Measurements from ENCODE around the gene LAPTM5.
"Not testable (repeated sequence)": the region's sequence is repeated elsewhere in the genome, so short reads cannot be mapped to it uniquely, and the experiment has no call there.

LAPTM5 gene, protein sequence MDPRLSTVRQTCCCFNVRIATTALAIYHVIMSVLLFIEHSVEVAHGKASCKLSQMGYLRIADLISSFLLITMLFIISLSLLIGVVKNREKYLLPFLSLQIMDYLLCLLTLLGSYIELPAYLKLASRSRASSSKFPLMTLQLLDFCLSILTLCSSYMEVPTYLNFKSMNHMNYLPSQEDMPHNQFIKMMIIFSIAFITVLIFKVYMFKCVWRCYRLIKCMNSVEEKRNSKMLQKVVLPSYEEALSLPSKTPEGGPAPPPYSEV

DNA sequence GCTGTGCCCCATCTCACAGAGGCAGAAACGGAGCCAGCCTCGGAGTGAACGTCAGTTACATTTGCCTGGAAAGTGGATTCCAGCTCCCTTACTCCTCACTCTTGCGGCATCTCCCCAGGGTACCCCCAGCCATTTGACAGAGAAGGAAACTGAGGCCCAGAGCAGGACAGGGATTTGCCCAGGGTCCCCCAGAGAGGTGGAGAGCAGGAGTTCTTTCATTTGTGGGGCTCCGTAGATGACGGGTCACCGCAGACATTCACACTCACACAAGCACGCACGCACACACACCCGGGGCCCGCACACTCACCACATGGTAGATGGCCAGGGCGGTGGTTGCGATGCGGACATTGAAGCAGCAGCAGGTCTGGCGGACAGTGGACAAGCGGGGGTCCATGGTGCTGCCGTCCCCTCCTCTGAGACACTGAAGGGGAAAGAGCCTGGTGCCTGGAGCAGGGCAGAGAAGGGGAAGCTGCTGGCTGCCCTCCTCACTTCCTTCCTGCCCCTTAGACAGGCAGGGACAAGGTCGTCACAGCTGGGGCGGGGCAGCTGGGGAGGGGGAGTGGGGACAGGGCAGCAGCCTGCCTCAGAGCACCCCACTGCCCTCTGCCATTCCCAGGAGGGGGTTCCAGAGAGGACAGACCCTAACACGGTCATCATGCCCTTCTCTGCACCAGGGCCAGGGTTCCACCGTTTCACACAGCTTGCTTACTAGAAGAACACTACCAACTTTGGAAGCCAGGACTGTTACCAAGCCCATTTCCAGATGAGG is at the start of gene LAPTM5:
LAPTM5 (minus strand) TSS at position 423 of the 769 bp plus-strand sequence; CDS start at position 394, 29 bp downstream.
- no peak for DNase-seq

DNA sequence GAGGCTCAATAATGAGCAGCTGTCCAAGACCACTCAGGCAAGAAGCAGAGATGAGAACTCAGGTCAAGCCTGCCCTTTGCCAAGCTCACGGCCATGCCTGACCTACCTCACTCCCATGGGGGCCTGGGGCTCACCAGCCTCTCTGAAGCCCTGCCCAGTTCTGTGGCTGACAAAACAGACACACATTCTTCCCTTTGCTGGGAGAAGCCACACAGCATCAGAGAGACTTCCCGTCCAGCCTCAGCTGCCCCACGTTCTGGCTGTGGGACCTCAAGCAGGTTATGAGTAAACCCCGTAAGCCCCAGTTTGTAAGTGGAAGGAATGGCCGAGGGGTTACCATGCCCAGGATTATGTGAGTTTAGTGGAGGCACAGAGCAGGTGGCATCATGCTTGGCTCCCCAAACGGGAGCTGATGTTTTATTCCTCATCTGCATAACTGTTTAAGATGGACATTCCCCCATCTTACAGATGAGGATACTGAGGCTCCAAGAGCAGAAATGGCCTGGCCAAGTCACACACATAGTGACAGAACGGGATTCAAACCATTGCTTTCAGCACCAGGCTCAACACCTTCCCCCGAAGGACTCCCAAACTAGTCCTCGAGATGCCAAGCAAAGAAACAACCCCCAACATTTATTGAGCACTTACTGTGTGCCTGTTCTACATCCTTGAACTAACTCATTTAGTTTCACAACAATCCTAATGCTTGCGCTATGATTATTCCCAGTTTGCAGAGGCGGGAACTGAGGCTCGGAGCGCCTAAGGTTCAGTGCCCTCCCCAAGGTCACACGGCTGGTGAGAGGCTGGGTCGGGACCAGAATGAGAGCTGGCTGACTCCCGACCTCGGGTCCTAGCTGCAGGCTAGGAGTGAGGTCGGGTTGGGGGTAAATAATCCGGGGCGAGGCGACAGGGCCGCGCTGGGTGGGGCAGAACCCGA is 49.1 kb upstream of the LAPTM5 start:
- no peak for DNase-seq

DNA sequence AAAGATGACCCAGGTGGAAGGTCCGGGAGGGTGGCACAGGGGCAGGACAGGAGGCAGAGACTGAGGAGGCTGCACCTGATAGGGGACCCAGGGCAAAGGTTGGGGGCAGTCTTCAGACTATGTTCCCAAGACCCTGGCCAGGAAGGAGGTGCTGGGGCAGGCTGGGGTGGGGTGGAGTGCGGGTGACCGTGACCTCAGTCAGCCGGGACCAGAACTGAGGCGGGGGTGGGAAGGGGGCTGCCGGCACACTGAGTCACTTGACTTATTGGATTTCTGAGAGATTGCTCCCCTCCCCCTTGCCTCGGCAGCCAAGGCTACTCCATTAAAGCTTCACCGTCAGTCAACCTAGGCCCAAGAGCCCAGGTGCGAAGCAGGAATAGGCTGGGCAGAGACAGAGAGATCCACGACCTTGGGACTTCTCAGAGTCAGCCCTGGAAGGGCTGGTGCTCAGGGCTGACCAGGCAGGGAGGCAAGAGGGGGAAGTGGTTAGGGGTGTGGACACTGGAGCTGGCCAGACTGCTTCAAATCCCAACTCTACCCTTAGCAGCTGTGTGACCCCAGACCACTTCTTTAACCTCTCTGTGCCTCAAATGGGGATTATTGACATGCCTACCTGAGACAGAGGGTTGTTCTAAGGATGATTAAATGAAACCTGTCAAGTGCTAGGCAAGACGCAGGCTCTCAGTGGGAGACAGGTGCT is 47.9 kb upstream of the LAPTM5 start:
- no peak for DNase-seq

DNA sequence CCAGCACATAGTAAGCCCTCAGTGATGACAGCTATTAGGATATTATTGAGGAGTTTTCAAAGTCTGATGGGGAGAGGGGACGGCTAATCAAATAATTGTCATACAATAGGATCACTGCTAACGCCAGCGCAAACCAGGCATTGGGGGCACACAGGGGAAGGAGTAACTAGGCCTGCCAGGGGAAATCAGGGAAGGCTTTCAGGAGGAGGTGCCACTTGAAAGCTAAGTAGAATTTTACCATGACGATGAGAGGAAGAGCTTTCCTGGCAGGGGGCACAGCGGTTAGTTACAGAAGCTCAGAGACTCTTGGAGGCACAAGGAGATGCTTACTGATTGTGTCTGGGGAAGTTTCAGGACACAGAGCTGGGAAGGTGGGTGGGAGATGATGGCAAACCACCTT is 47.2 kb upstream of the LAPTM5 start:
- DNase-seq, result no peak

DNA sequence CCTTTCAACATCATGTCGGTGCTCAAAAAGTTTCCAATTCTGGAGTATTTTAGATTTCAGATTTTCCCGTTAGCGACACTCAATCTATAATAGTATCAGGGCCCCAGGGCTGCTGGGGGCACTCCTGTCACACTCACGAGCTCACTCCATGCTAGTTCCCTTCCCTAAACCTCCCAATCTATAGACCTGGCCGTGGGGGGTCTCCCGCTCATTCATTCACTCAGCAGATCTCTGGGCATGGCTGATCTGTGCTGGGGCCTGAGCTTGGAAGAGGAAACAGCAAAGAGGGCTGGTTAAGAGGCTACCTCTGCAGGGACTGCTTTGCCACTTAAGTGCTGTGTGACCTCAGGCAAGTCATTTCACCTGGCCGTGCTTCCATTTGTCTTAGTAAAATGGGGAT is 46.8 kb upstream of the LAPTM5 start:
- no peak for DNase-seq

DNA sequence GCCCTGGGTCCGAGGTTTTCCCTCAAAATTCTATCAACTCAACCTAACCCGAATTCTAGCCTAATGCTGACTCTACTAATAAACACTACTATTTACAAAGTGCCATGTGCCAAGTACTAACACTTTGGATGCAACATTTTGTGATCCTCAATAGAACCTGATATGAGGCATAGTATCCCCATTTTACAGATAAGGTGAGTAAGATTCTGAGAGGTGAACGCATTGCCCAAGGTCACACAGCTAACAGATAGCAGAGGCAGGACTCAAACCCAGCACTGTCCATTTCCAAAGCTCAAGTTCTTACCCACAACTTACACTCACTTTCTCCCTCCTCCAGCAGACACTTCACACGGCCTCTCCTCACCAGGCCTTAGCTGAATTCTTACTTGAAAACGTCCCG is 46.0 kb upstream of the LAPTM5 start:
- no peak for DNase-seq

DNA sequence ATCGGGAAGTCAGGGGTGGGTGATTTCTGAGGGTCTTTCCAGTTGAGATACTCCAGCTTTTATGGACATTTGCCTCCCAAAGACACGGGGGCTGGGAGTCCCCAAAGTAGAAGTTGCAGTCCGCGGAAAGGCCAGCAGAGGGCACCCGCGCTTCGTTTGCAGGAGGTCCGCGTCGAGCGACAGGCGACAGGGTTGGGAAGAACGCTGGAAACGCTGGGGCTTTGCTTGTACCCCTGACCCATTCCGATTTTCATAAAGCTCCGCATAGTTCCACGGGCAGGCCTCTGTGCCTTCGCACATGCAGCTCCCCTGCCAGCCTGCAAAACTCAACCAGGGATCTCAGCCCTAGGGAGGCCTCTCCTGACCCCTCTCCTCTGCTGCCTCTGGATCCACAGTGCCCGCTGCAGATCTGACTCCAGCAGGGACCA is 44.2 kb upstream of the LAPTM5 start:
- peak; percentile 54 for DNase-seq

DNA sequence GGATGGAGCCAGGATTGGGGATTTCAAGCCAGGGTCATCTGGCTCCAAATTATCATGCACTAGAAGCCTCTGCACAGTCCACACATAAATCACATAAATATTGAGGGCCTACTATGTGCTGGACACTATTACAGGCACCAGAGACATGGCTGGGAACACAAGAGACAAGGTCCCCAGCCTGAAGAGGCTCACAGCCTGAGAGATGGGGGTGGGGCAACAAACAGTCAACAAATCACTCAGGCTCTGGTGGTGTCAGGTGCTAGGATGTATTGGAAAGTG is 41.6 kb upstream of the LAPTM5 start:
- no peak for DNase-seq

DNA sequence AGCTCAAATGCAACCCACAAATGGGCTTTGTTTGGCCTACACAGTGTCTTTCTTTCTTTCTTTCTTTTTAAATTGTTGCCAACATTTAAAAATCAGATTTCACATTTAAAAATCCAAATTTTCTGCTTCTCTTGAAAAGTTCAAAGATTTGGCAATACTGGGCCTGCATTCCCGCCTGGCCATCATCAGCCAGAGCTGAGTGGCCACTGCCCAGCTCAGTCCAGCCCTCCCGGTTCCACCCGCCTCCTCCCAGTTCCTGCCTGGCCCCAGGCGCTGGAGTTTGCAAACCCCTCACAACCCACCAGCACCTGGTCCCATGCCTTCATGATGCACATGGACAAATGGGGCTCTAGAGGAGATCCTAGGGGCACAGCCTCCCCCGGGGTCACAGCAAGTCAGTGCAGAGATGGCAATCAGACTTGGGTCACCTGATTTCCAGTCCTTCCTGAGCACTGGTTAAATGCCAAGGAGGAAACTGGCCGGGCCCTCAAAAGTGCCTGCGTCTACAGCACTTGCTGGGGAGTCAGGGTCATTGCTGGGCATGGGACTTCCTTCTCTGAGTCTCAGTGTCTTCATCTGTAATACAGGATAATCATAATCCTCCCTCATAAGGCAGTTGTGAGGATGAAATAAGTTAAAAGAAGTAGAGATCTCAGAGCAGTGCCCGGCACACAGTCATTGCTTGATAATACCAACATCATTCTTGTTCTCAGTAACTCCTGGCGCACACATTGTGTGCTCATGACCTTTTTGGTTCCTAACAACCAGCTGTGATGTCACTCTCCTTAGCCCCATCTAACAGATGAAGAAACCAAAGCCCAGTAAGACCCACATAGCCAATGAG is 41.0 kb upstream of the LAPTM5 start:
- DNase-seq, result no peak

DNA sequence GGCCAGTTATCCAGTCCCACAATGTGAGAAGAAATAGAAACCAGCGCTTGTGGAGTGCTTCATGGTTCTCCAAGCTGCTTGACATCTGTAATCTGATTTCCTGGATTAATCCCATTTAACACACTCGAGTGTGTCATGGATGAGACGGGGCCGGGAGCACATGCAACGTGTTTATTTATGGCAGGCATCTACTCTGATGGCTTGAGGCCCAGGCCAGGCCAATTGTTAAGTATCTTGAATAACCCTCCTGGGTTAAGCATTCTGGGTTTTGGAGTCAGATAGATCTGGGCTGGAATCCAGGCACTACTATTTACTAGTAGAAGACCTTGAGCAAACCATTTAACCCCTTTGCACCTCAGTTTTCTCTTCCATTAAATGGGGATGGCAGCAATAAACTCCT is 37.5 kb upstream of the LAPTM5 start:
- DNase-seq, result no peak

DNA sequence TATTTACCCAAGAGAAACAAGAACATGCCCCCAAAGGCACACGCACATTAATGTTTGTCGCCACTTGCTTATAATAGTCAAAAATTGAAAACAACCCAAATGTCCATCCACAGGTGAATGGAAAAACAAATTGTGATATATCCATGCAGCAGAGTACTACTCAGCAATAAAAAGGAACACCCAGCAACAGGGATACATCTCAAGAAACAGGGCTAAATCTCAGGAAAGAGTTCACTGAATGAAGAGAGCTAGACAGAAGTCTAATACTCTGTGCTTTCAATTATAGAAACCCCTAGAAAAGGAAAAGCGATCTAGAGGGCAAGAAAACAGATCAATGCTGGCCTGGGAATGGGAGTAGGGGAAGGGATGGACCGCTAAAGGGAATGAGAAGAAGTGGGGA is 36.7 kb upstream of the LAPTM5 start:
- DNase-seq, result no peak

DNA sequence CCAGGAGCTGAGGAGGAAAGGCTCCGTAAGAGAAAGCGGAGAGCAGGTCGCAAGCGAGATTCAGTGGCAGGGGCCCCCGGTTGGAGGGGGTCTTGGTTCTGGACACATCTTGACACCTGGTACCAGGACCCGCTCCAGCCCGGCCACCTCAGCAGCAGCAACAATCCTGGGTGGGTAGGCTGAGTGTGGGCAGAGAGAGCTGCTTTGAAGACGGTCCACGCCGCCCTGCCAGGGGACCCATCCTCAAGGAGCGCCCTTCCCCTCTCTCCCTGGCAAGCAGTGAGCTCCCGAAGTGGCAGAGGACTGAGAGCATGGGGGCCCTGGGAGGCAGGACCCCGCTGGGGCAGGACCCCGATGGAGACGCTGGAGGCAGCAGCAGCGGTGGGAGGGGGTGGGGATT is 35.6 kb upstream of the LAPTM5 start:
- no peak for DNase-seq

DNA sequence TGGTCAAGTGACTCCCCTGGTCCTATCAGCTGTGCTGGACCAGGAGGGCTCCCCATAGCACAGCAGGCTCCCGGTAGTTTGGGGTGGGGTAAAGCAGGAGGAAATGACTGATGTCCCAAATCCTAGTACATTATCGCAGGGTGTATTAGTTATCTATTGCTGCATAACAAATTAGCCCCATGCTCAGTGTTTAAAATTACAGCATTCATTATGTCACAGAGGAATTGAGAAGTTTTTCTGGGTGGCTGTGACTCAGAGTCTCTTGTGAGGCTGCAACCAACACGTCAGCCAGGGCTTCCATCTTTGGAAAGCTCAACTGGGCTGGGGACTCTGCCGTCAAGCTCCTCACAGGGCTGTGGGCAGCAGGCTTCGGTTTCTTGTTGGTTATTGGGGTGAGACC is 34.3 kb upstream of the LAPTM5 start:
- DNase-seq, result no peak

DNA sequence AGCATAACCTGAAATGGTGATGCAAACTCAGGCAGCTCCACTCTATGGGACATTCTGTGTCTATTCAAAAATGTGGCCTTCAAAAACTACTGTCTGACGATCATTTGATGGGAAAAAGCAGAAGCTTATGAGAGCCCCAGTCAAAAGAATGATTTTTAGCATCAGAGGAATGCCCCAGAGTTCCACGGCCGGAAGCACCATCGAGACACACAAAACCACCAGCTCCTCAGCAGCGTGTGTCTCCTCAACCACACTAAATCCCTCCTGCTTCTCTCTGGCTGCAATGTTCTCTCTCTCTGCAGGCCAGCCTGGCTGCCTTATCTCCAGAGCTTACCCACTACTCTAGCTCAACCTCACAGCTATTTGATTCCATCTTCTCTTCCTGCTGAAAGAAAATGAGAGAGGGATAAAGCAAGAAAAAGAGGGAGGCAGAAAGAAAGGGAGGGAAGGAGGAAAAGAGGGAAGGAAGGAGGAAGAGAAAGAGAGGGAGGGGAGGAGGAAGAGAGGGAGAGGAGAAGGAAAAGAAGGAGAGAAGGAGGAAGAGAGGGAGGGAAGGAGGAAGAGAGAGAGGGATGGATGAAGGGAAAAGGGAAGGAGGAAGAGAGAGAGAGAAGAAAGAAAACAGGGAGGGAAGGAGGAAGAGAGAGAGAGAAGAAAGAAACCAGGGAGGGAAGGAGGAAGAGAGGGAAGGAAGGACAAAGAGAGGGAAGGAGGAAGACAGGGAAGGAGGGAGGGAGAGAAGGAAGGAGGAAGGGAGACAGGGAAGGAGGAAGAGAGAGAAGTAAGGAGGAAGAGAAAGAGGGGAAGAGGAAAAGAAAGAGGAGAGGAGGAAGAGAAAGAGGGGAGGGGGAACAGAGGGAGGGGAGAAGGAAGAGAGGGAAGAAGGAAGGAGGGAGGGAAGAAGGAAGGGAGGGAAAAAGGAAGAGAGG is 33.5 kb upstream of the LAPTM5 start:
- DNase-seq, result no peak

DNA sequence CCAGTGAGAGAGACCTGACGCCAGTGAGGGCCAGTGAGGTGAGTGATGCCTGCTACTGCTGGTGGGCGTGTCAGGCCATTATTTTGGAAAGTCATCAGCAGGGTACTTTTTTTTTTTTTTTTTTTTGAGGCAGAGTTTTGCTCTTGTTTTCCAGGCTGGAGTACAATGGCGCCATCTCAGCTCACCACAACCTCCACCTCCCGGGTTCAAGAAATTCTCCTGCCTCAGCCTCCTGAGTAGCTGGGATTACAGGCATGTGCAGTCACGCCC is 32.6 kb upstream of the LAPTM5 start:
- not testable (repeated sequence) for DNase-seq

DNA sequence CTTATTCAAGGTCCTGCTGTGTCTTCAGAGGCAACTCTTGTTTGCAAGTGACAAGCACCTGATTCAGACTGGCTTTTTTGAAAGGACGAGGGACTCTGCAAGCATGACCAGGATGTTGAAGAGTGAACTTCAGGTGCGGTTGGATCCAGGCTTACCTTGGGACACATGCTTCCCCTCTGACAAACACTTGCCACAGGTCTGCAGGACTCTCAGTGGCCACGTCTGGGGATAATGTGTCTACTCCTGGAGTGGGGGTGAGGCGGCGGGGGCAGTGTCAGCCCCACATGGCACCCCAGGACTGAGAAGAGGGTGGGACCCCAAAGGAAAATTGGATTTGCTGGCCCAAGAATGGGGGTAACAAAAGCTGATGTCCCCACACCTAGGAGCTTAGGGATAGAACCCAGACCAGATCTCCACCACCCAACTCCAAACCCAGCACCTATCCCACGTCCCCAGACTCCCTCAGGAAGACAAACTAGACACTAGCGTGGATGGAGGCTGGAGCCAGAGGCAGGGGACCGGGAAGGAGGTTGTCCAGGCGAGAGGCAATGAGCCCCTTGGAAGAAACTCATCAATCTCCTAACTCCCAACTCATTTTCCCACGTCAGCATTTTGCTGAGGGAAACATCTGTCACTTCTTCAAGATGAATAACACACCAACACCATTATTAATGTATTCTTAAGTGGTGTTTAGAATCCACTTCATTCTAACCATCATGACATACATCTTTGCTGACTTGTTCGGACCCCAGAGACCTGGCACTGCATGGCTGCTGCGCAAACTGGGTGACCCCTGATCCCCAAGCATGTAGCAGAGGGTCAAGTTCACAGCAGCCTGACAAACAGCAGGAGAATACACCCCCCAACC is 32.0 kb upstream of the LAPTM5 start:
- no peak for DNase-seq

DNA sequence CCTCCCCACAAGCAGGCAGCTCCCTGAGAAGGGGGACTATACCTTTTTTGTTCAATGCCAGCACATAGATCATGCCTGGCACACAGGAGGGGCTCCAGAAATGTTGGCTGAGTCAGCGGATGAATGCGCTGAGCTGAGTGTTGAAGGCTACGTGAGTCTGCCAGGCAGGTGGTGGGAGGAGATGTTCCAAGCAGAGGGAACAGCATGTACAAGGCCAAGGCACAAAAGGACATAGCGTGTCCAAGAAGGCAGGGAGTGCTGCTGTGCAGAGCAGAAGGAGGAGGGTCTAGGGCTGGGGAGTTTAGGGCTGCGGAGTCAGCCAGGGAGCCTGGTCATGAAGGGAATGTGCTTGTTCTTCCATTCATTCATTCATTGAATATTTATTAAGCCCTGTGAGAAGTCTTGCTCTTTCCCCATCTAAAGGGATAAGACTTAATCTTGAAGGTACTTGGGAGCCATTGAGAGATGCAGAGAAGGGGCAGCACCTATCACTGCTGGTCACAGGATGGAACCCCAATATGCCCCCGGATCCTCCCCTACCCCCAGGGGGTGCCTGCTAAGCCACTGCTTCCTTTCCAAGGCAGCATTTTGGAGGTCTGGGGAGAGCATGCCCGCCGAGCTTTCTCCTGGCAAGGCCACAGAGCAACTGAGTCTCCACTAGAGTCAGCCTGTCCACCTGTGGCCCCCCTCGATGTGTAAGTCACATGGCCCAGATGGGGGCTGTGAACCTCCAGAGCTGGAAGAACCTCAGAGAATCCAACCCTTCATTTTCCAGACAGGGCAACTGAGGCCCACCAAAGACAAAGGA is 31.2 kb upstream of the LAPTM5 start:
- DNase-seq, result no peak

DNA sequence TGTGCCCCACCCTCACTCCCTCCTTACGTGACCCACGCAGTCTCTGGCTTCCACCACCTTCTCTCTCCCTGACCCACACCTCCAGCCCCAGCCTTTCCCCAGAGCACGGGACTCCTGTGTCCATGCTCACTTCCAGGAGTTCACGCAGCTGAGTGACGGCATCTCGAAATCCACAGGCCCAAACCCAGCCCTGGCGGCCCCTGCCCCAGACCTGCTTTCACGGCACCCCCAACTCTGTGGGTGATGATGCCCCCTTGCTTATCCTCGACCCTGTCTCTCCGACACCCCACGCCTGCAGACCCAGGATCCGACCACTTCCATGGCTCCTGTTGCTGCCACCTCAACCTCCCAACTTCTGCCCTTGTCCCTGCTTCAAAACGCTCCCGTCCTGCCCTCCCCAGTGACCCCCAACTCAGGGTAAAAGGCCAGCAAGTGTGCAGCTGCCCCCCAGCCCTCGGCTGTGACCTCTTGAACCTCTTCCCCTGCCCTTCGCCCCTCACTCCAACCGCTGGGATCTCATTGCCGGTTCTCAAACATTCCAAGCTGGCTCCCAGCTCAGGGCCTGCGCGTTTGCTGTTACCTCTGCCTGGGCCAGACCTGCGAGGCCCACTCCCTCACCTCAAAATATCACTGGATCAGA is 30.4 kb upstream of the LAPTM5 start:
- no peak for DNase-seq

DNA sequence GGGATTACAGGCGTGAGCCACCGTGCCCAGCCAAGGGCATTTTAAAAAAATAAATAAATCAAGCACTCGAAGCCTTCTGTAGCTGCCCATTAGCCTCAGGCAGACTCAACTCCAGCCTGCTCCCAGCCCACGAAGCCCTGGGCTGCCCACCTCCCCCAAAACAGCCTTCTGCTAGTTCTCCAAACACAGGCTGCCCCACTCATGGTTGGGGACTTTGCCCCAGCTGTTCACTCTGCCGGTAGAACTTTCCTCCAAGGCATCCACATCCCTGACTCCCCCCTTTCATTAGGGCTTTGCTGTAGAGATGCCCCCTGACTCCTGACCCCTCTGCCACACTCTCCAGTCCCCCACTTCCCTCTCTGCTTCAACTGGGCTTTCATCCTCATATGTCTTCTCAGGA is 29.7 kb upstream of the LAPTM5 start:
- no peak for DNase-seq

Measured in NCI-H1105 (cell line).